Measurements from ENCODE around the gene OTUD7B.
A peak's percentile ranks its signal among the peaks of the same experiment; 100 is the strongest.
"Not testable (repeated sequence)": the region's sequence is repeated elsewhere in the genome, so short reads cannot be mapped to it uniquely, and the experiment has no call there.

The OTUD7B gene

DNA sequence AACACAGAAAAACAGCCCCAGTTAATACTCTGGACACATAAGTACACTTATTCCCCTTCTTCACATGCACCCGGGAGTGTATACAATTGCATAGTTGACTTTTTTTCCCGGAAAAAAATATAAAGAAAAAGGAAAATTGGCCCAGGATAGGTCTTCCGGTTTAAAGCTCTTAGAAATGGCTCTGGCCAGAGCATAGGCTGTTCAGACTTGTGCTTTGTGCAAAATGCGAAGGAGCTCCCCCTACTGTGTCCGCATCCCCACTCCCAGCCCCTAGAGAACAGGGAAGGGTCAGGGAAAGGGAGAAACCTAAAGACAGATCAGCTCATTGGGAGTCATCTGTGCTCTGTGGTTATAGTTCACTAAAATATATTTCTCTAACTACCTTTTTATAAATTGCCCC, 68.3 kb downstream of the OTUD7B start:
- DNase-seq: no peak

DNA sequence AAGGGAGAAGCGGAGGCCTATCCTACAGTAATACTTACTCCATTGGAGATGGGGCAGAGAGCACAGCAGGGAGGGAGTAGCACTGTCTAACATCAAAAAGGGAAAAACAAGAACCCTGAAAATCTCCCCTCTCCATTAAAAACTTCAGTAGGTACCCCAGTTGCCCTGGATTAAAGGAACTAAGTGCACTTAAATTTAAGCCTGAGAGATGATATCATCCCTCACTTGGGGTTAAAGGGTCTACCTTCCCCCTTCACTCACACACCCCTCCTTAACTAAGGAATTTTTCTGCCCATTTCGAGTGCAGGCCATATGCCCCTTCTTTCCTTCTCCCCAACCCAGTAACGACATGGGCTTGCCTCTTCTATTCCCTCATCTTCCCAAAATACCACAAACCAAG, 70.1 kb downstream of the OTUD7B start:
- DNase-seq: no peak

DNA sequence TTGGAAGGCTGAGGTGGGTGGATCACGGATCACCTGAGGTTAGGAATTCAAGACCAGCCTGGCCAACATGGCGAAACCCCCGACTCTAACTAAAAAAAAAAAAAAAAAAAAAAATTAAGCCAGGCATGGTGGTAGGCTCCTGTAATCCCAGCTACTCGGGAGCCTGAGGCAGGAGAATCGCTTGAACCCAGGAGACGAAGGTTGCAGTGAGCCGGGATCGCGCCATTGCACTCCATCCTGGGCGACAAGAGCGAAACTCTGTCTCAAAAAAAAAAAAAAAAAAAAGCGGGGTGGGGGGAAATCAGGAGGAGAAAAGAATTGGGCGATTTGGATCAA, 71.9 kb downstream of the OTUD7B start:
- not testable (repeated sequence) for DNase-seq

DNA sequence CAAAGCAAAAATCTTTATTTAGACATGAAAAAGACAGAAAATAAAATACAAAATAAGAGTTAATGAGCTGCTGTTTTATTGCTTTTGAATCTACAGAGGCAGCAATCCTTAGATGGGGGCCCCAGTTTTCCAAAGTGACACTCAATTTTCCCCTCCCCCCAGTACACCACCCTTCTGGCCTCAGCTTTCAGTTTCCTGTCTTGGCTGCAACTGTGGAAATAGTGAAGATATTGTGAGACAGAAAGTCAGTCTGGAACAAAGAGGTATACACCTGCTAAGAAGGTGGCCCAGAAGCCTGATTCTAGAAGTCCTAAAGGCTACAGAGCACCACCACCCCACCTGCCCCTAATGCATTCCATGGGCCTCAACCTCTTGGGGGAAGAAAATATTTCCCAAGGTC, 72.8 kb downstream of the OTUD7B start:
- no peak for DNase-seq

DNA sequence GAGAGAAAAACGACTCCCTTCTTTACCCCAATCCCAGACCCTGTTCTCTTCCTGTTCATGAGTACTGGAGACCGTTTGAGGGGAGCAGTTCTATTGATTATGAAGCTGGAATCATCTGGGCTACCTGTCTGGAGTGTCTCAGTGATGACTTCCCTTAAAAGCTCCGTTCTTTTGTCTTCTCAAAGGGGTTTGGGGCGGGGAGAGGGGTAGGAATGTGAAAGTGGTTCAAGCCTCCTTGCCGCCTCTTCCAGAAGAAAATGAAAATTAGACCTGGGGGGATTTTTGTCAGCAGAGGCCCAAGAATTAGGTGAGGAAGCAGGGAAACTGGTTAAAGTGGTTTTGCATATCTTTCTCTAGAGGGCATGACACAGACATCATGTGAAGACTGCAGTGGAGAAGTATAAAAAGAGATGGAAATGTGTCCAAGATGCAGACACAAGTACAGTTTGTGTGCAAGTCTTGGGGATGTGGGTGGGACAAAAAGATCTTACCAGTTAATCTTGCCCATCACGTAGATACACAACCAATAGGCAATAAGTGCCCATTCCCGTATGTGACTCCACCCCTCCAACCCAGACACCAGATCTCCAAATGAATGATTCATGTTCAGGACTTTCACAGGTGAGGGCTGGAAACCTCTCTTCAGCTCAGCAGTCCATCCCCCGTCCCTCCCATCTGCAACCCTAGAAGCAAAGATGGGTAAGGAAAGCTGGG, 73.4 kb downstream of the OTUD7B start:
- peak; percentile 14 for DNase-seq

DNA sequence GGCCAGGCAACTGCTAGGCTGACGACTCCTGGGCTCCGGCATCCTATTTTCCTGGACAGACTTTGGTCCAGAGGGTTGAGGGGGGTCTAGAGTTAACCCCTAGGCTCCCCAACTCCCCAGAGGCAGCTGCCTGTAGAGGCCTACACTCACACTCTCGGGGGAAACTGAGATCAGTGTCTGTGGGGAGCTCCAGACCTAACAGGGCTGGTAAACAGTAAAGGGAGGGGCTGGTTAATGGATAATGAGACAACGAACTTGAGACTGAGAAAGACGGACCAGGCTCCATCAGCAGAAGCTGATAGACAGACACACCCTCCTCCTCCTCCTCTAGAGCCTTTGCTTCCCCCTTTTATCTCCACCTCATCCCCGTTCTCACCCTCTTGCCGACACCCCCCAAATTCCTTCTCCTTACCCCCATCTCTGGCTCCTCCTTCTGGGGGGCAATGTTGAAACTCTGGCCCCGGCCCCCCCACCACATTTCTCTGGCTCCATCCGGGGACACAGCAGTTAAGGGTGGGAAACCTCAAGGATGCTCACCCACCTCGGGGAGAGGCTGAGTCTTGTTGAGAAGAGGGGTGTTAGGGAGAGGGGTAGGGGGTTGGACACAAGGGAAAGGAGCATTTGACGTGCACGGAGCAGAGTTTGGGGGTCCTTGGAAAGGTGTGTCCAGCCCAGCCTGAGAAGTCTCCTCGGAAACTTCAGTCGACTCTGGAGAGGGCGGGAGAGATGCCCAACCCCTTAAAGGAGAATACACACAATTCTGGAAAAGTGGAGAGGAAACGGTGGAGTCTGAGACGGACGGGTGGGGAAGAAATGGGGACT, 74.1 kb downstream of the OTUD7B start, which contains the start of gene MTMR11:
Gene MTMR11 (minus strand): TSS at position 710 of the 822 bp plus-strand sequence. CDS start 232 bp downstream, at position 478.
- no peak for DNase-seq

DNA sequence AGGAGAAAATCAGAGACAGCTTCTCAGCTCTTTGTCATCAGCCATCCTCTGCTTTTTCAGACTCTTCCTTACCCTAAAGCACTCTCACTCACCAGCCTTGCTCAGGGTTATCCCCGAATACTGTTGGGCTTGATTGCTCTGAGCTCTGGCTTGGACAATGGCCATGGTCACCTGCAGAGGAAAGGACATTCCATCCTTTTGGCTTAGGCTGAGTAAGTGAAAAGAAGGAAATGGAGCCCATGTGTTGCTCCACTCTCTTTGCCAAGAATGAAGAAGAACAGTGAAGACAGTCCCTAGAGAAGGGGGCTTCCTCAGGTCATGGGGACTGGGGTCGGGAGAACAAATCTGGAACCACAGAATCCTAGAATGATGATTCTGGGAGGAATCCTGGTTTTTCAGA, 76.2 kb downstream of the OTUD7B start:
- no peak for DNase-seq

DNA sequence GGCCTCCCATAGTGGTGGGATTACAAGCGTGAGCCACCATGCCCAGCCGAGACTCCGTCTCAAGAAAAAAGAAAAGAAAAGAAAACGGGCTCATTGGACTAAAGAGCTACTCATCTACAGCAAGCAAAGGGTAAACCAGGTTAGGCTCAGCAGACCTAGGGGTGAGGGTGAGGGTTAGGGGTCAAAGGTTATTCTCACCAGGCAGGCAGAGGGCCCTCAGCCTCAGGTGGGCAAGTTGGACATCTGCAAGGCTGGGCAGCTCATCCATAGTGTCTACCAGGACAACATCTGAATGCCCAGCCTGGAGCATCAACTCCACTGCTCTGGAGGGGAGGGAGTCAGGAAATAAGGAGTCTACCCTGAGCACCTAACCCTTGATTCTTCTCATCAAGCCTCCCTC, 77.3 kb downstream of the OTUD7B start:
- DNase-seq: no peak

DNA sequence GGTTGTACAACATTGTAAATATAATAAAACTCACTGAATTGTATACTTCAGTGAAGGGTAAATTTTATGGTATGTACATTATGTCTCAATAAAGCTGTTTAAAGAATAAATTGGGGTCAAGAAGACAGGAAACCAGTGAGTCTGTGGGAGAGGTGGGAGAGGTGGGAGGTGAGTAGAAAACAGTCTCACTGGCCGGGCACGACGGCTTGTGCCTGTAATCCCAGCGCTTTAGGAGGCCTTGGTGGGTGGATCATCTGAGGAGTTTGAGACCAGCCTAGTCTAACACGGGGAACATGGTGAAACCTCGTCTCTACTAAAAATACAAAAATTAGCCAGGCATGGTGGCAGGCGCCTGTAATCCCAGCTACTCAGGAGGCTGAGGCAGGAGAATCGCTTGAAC, 78.1 kb downstream of the OTUD7B start:
- no peak for DNase-seq

DNA sequence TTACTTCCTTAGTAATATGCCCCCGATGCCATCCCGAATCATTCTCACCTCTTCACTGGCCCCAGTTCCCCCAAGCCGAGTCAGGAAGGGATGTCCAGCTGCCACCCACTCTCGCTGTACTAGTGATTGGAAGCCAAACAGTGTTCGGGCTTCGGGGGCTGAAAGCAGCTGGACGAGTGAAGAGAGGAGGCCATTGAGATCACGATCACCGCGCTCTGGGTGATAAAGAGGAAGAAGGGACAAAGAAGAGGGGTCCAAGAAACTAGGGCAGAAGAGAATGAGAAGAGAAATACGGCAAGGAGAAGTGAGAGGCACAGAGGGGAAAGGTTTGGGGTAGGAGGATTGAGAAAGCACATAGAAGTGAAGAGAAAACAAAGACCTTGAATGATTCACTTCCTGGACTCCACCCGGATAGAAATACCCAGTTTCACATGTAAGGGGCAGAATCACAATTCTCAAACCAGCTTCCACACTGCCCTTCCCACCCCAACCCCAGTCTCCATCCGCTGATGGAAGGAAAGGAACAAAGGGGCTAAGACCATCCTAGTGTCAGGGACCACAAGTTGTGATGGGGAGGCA, 79.2 kb downstream of the OTUD7B start:
- DNase-seq: no peak

DNA sequence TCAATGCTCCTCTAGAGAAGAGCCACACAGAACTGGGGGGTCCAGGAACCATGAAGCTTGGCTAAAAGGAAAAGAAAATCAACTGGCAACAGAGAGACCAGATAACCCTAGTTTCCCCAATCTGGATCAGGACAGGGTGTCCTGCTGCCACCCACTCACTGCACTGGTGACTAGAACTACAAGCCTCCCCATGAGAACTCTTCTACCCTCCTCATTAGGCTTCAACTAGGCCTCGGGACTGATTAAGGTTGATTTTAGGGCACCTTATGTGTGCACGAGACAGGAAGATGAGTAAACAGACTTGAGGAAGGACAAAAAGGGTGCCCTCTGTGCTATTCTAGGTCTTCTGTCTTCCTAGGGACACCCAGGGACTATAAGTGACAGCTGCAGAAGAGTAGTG, 80.7 kb downstream of the OTUD7B start:
- DNase-seq: no peak

DNA sequence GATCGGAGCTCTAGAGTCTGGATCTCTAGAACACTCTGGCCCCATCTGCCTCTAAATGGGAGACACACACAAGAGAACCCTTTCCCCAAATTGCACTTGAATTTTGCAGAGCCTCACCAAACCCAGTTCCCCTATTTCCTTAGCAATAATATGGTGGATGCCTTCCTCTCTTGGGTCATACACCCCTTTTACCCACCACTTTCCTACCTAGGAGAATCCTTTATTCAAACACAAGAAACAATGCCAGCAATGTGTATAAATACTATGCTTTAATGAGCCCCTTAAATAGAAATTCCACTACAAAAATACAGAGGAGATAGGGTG, 82.2 kb downstream of the OTUD7B start:
- DNase-seq: no peak

DNA sequence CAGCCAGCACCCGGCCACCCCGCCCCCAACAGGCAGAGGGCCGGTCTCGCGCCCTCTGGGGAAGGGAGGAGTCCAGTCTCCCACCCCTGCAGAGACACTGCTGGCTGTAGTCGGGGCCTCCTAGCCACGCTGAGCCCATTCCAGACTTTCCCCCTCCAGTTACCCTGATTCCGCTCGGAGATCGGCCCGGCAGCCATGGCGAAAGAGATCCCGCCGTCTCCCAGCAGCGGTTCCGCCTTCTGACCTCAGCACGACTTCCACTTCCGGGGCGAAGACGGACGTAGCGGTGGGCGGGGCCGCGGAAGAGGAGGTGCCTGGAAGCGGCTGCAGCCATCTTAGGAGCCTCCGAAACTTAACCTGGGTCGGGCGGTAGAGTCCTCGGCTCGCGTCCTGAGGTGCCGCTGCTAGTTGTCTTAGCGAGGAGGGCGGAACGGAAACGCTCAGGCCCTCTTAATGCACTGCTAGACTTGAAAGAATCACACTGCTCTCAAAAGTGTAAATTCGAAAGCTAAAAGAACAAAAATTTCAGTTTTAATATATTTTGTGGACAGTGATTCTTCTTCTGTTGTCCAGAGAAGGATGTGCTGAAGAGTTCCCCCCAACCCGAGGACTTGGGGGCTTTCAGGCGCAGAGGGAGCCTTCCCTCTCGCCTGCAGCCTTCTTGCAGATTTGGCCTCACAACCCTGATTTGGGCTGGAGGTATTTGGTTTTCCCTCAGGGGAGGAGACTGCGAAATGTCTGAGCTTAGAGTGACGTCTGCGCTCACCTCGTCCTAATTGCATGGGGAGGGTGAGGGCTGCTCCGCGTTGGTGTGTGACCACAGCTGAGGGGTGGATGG, 82.7 kb downstream of the OTUD7B start, which contains the start of gene SF3B4:
Gene SF3B4 (minus strand): TSS at position 241 of the 838 bp plus-strand sequence. CDS start 44 bp downstream, at position 197.
- peak; percentile 92 for DNase-seq

DNA sequence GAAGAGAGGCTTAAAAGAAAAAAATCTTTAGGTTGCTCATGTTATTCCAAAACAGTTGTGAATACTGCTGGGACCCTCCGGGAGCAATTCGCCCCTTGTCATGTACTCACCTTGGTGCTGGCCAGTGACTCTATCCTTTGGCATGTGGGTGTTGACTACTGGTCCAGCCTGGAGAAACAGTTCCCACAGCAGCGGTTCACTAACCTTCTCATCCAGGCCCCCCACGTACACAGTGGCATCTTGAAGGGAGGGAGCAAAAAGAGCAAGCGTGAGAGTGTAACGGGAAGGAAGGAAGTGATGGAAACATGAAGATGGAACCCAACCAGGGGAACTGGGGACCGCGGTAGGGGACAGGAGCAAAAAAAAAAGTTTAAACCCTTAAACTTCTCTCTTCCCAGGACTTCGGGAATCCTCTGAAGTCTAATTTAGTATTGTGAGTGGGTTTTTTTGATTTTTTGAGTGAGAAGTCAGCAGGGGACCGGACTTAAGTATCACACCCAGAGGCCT, 83.4 kb downstream of the OTUD7B start:
- no peak for DNase-seq

DNA sequence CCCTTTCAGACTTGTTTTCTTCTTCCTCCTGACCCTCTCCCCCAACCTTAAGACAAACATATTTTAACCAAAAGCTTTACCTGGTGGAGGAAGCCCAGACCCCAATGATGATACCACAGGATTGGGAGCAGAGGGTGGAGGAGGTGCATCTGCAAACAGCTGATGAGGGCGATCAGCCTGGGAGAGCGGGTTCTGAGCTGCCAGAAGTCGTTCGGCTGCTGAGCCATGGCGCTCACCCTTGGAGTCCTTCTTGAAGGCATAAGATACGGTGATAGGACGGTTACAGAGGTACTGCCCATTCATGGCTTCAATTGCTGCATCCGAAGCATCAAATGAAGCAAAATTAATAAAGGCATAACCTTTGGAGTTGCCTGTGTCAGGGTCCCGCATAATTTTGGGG, 84.2 kb downstream of the OTUD7B start:
- no peak for DNase-seq

DNA sequence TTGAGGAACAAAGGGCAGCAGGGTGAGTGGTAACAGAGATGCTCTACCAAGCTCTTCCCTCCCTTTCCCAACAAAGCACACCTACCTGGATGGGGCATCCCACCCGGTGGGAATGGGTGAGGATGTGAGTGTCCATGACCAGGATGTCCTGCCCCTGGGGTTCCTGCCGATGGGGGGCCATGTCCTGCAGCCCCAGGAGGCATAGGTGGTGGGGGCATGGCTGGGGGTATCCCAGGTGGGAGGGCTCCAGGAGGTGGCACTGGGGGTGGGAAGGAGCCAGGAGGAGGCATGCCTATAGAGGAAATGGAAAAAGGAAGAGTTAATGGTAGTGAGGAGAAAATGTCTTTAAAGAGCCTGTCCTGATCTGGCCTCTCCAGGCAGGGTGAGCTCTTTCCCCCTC, 84.8 kb downstream of the OTUD7B start:
- no peak for DNase-seq

DNA sequence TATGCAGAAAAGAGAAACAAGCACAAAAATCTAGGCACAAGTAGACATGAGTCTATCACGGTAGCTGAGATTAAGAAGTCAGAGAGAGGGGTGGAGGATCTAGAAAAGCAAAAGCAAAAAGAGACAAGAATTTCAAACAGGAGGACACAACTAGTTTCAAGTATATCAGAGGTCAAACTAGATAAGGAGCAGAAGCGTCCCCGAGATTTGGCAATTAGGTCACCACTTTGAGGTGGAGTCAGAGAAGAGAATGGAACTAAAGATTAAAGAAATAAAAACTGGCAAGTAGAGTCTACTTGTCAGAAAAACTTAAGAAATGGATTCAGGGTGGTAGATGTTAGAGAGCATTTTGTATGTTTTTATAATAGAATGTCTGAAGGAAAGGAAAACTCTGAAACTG, 85.2 kb downstream of the OTUD7B start:
- DNase-seq: no peak

DNA sequence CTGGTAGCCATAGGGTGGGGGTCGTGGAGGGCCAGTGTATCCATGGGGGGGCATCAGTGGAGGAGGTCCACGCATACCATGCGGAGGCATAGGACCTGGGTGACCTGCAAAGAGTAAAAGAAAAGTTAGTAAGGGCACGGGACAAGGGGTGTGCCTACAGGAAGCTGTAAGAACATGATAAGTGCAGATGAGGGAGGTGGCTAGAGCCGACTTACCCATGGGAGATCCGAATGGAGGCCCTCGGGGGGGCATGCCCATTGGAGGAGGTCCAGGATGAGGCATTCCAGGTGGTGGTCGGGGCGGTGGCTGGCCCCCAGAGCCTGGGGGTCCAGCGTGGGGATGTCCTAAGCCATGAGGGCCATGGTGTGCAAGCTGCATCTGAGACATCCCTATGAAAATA, 86.9 kb downstream of the OTUD7B start:
- DNase-seq: no peak

DNA sequence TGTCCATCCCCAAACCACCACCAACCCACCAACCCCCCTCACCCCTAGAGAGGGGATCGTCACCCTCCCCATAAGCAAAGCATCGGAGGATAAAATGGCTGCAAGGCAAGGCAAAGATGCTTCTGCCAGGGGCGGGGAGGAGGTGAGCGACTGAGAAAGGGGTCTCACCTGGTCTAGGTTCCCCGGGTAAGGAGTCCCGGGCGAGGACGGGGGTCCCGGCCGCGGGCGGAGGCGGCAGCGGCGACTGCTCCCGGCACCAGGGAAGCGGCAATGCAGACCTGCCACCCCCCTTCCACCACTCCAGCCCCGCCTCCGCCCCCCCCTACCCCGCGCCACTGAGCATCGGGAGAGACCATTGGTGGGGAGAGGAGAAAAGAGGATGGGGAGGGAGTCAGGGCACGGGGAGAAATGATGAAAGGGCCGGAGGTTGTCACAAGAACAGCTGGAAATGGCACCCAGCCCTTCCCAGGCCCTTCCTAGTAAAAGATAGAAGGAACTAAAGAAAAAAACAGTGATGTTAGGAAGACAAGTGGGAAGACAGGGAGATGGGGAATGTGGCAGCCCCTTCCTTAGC, 92.9 kb downstream of the OTUD7B start, which contains the start of gene SV2A:
Gene SV2A (minus strand): TSS at position 274 of the 574 bp plus-strand sequence. CDS start 4,004 bp downstream, outside the sequence.
- peak; percentile 77 for DNase-seq

DNA sequence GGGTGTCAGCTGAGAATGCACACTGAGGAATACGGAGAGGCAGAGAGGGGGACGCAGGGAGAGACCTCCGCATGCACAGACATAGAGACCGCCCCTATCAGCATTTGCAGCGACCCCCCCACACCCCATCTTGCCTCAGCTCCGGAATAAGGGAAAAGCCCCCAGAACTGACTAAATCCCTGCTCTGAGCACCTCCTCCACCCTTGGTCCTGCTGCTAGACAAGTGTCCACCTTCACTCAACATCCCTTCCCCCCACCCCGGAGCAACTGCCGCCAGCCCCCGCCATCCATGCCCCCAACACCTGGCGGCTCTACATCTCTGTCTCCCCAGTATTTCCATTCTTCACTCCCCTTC, 93.7 kb downstream of the OTUD7B start:
- DNase-seq: no peak

DNA sequence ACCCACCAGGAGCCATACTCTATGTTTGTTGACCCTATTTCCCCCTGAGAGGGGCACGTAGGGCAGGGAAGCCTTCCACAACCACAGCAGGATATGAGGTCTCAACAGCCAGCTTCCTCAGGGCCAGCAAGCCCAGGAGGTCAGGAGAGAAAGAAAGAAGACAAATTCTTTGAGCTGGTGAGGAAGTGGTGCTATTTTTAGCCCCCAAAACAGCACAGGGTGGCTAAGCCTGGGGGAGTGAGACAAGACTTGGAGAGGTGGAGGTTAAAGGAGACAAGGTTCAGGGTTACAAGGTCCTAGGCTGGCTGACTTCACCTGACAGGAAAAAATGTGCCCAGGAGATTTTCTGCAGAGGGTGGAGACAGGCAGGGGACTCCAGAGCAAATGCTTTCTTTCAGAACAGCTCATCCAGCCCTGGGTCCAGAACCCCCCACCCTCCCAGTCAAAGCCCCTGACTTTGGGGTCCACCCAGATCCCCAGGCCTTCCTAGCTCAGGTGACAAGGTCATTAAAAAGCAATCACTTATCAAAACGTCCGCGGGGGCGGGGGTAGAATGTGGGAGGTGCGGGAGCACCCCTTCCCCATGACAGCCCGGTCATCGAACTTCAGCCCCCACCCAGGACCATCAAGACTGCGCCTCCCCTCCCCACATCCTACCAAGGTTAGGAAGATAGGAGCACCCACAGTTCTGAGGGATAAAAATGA, 94.2 kb downstream of the OTUD7B start:
- DNase-seq: no peak
